ENCODE data around the gene CDK2AP2.

CDK2AP2 gene

DNA sequence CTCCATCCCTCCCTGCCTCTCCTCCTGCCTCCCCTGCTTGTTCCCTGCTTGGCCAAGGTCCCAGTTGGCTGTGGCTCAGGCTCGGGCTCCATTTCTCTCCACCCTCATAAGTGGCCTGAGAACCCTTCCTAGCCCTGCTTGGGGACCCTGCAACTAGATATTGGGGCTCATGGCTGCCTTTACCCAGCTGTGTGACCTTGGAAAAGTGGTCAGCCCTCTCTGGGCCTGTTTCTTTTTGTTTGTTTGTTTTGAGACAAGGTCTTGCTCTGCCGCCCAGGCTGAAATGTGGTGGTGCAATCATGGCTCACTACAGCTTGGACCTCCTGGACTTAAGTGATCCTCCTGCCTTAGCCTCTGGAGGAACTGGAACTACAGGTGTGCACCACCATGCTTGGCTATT is 35.6 kb upstream of the CDK2AP2 start:
- Histone ChIP-seq H3K4me3 (ENCODE audit: low read length) (no peak overlapping the region), H3K36me3 (ENCODE audit: control insufficient read depth, low read length) (no peaks in the 10 kb centered on the region), H4K20me1 (ENCODE audit: control insufficient read depth, insufficient read depth, low read depth, low read length) (no peaks in the 10 kb centered on the region), H3K27ac (ENCODE audit: low read depth, low read length) (no peak overlapping the region), H3F3A (ENCODE audit: control insufficient read depth, insufficient read depth) (no peaks in the 10 kb centered on the region), H3K27me3 (ENCODE audit: control insufficient read depth, low read length) (peaks cover 13% of the 10 kb centered on the region; the same call in 1 of the 2 replicates), H3K9me3 (ENCODE audit: control insufficient read depth, insufficient read depth, low read length) (no peaks in the 10 kb centered on the region), H3K79me2 (ENCODE audit: control insufficient read depth, low read length) (no peaks in the 10 kb centered on the region), H3K9me2 (replicated peaks; ENCODE audit: control insufficient read depth, low read length) (no peaks in the 10 kb centered on the region), H3K4me1 (ENCODE audit: control insufficient read depth, low read length) (no peaks in the 10 kb centered on the region), H3K4me2 (ENCODE audit: low read length) (no peak overlapping the region)
- no peak for TF ChIP-seq EZH2phosphoT487 (IDR thresholded peaks at IDR 0.05; ENCODE audit: borderline replicate concordance, low read length)
- TF ChIP-seq, protein P1, sequence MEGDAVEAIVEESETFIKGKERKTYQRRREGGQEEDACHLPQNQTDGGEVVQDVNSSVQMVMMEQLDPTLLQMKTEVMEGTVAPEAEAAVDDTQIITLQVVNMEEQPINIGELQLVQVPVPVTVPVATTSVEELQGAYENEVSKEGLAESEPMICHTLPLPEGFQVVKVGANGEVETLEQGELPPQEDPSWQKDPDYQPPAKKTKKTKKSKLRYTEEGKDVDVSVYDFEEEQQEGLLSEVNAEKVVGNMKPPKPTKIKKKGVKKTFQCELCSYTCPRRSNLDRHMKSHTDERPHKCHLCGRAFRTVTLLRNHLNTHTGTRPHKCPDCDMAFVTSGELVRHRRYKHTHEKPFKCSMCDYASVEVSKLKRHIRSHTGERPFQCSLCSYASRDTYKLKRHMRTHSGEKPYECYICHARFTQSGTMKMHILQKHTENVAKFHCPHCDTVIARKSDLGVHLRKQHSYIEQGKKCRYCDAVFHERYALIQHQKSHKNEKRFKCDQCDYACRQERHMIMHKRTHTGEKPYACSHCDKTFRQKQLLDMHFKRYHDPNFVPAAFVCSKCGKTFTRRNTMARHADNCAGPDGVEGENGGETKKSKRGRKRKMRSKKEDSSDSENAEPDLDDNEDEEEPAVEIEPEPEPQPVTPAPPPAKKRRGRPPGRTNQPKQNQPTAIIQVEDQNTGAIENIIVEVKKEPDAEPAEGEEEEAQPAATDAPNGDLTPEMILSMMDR (IDR thresholded peaks at IDR 0.05; ENCODE audit: low read depth, low read length, poor library complexity, severe bottlenecking), result no peak

DNA sequence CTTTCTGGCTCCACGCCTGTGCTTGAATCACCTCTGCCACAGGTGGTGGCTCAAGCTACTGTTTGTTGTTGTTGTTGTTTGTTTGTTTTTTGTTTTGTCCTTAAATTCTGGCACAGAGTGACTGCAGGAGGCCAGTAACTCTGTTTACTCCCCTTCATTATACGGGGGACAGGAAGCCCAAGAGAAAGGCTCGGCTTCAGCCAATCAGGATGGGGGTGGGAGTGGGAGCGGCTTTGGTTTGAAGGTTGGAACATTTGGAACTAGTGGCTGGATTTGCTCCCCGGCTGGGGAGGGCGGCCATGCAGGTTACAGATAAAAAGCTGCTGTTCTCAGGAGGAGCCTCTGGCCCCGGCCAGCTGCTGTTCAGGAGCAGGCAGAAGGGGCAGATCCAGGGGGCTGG is 35.0 kb upstream of the CDK2AP2 start:
- H3K4me3 ChIP-seq (ENCODE audit: low read length), result no peak overlapping the region
- no peaks in the 10 kb centered on the region for H3K9me3 ChIP-seq (ENCODE audit: control insufficient read depth, insufficient read depth, low read length)
- no peaks in the 10 kb centered on the region for H3F3A ChIP-seq (ENCODE audit: control insufficient read depth, insufficient read depth)
- H3K4me2 ChIP-seq (ENCODE audit: low read length), result no peak overlapping the region
- H4K20me1 ChIP-seq (ENCODE audit: control insufficient read depth, insufficient read depth, low read depth, low read length), result no peaks in the 10 kb centered on the region
- peaks cover 13% of the 10 kb centered on the region; the same call in 1 of the 2 replicates for H3K27me3 ChIP-seq (ENCODE audit: control insufficient read depth, low read length)
- H3K27ac ChIP-seq (ENCODE audit: low read depth, low read length), result no peak overlapping the region
- no peaks in the 10 kb centered on the region for H3K9me2 ChIP-seq (replicated peaks; ENCODE audit: control insufficient read depth, low read length)
- TF ChIP-seq, protein P1 (IDR thresholded peaks at IDR 0.05; ENCODE audit: low read depth, low read length, poor library complexity, severe bottlenecking), result no peak
- TF ChIP-seq EZH2phosphoT487 (IDR thresholded peaks at IDR 0.05; ENCODE audit: borderline replicate concordance, low read length), result no peak
- H3K36me3 ChIP-seq (ENCODE audit: control insufficient read depth, low read length), result no peaks in the 10 kb centered on the region
- H3K79me2 ChIP-seq (ENCODE audit: control insufficient read depth, low read length), result no peaks in the 10 kb centered on the region
- H3K4me1 ChIP-seq (ENCODE audit: control insufficient read depth, low read length), result no peaks in the 10 kb centered on the region

DNA sequence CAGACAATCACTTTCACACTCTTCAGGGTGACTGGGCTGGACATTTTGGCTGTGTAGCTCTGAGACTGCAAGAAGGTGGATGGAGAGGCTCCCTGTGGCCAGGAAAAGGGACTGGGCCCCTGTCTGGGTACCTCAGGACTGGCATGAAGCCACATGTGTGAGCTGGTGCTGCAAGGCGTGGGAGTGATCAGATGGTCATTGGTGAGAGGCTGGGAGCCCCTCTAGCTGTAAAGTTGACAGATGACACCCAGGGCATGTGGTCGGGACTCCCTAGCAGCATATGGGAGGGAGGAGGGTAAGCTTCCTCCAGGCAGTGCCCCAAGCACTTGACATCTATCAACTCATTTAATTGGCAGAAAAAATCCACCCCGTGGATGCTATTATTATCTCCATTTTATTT is 34.2 kb upstream of the CDK2AP2 start:
- H3K79me2 ChIP-seq (ENCODE audit: control insufficient read depth, low read length), result no peaks in the 10 kb centered on the region
- H3K4me2 ChIP-seq (ENCODE audit: low read length), result no peak overlapping the region
- TF ChIP-seq EZH2phosphoT487 (IDR thresholded peaks at IDR 0.05; ENCODE audit: borderline replicate concordance, low read length), result no peak
- TF ChIP-seq, protein P1 (IDR thresholded peaks at IDR 0.05; ENCODE audit: low read depth, low read length, poor library complexity, severe bottlenecking), result no peak
- no peaks in the 10 kb centered on the region for H3K36me3 ChIP-seq (ENCODE audit: control insufficient read depth, low read length)
- no peaks in the 10 kb centered on the region for H3K9me3 ChIP-seq (ENCODE audit: control insufficient read depth, insufficient read depth, low read length)
- H3F3A ChIP-seq (ENCODE audit: control insufficient read depth, insufficient read depth), result no peaks in the 10 kb centered on the region
- no peak overlapping the region for H3K27ac ChIP-seq (ENCODE audit: low read depth, low read length)
- no peak overlapping the region for H3K4me3 ChIP-seq (ENCODE audit: low read length)
- no peaks in the 10 kb centered on the region for H3K9me2 ChIP-seq (replicated peaks; ENCODE audit: control insufficient read depth, low read length)
- H4K20me1 ChIP-seq (ENCODE audit: control insufficient read depth, insufficient read depth, low read depth, low read length), result no peaks in the 10 kb centered on the region
- H3K27me3 ChIP-seq (ENCODE audit: control insufficient read depth, low read length), result peaks cover 11% of the 10 kb centered on the region; the same call in 1 of the 2 replicates
- H3K4me1 ChIP-seq (ENCODE audit: control insufficient read depth, low read length), result no peaks in the 10 kb centered on the region
